22Rv1 (cell line): ENCODE results near the gene TMEM178B.

Experiments used
- ZFX ChIP-seq: fragments of 450-650 bp; IDR thresholded peaks from 2 replicates; pipeline ENCODE4 v1.6.1; 2017; ENCODE audit warnings: antibody characterized with exemption, borderline replicate concordance
- TF ChIP-seq, protein P1 (sequence below): fragments of 450-650 bp; IDR thresholded peaks from 2 replicates; pipeline ENCODE4 v1.5.1; 2017; ENCODE audit warnings: mild to moderate bottlenecking

DNA sequence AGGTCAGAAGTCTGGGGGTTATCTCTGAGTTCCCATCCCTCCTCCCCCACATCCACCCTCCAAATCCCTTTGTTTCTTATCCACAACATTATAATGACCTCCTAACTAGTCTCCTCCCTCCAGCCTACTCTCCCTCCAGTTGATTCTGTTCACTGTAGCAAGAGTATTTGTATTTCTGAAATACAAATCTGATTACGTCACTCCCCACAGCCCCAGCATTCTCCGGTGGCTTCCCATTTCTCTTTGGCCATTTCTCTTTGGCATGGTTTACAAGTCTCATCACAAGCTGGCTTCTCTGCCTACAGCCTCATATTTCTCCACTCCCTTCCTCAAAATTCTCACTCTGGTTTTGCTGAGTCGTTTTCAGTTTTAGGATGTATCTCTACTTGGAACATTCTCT is 34.5 kb upstream of the TMEM178B start:
- TF ChIP-seq, protein P1, sequence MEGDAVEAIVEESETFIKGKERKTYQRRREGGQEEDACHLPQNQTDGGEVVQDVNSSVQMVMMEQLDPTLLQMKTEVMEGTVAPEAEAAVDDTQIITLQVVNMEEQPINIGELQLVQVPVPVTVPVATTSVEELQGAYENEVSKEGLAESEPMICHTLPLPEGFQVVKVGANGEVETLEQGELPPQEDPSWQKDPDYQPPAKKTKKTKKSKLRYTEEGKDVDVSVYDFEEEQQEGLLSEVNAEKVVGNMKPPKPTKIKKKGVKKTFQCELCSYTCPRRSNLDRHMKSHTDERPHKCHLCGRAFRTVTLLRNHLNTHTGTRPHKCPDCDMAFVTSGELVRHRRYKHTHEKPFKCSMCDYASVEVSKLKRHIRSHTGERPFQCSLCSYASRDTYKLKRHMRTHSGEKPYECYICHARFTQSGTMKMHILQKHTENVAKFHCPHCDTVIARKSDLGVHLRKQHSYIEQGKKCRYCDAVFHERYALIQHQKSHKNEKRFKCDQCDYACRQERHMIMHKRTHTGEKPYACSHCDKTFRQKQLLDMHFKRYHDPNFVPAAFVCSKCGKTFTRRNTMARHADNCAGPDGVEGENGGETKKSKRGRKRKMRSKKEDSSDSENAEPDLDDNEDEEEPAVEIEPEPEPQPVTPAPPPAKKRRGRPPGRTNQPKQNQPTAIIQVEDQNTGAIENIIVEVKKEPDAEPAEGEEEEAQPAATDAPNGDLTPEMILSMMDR = no peak
- TF ChIP-seq ZFX = no peak
